Astrocyte (in vitro differentiated cells and primary cell): ENCODE data around the gene TP53RK. TPM values are rescaled to one million over a fixed set of nuclear protein-coding genes. Genes with fewer than 3 reads are reported as not detected.

Source experiments
- DNase-seq: peaks from one replicate; pipeline ENCODE4 v3.0.0-alpha.2; 2010; ENCODE audit warnings: low read depth
- FAIRE-seq: peaks from 2 replicates; lab custom pipeline; 2011; peaks lifted over from hg19 to GRCh38; lab: Jason Lieb, UNC
- H2AFZ ChIP-seq: 2 replicates; pipeline ENCODE4 v1.6.0; 2012; ENCODE audit warnings: low read depth, low read length, inconsistent platforms
- H3K27ac ChIP-seq: 2 replicates; pipeline ENCODE4 v1.5.1; 2011; ENCODE audit warnings: low read depth, low read length, inconsistent platforms
- H3K27me3 ChIP-seq: 2 replicates; pipeline ENCODE4 v1.6.0; 2011; ENCODE audit warnings: low read length, inconsistent platforms; ENCODE audit not compliant: insufficient read depth
- H3K36me3 ChIP-seq: 2 replicates; pipeline ENCODE4 v1.5.1; 2011; ENCODE audit warnings: low read length, inconsistent platforms; ENCODE audit not compliant: insufficient read depth
- H3K4me1 ChIP-seq: 2 replicates; pipeline ENCODE4 v1.5.1; 2011; ENCODE audit warnings: low read length, inconsistent platforms; ENCODE audit not compliant: insufficient read depth
- H3K4me2 ChIP-seq: 2 replicates; pipeline ENCODE4 v1.6.0; 2012; ENCODE audit warnings: low read length, inconsistent platforms
- H3K4me3 ChIP-seq: 2 replicates; pipeline ENCODE4 v1.5.1; 2011; ENCODE audit warnings: low read depth, mild to moderate bottlenecking, low read length, inconsistent platforms; ENCODE audit not compliant: insufficient read depth
- H3K79me2 ChIP-seq: 2 replicates; pipeline ENCODE4 v1.6.0; 2012; ENCODE audit warnings: mild to moderate bottlenecking, low read length, inconsistent platforms; ENCODE audit not compliant: insufficient read depth
- H3K9ac ChIP-seq: 2 replicates; pipeline ENCODE4 v1.6.0; 2012; ENCODE audit warnings: mild to moderate bottlenecking, low read length, inconsistent platforms
- H3K9me3 ChIP-seq: 2 replicates; pipeline ENCODE4 v1.5.1; 2012; ENCODE audit warnings: low read depth, mild to moderate bottlenecking, low read length, inconsistent platforms; ENCODE audit not compliant: insufficient read depth
- H4K20me1 ChIP-seq: 2 replicates; pipeline ENCODE4 v1.6.0; 2012; ENCODE audit warnings: low read length, inconsistent platforms; ENCODE audit not compliant: insufficient read depth
- H3K27ac Mint-ChIP-seq: one replicate; pipeline ENCODE4 v1.8.0; 2021; ENCODE audit warnings: mild to moderate bottlenecking, mixed read lengths; ENCODE audit not compliant: unreplicated experiment
- H3K27me3 Mint-ChIP-seq: one replicate; pipeline ENCODE4 v1.8.0; 2021; ENCODE audit warnings: low read depth, mixed read lengths; ENCODE audit not compliant: unreplicated experiment
- H3K36me3 Mint-ChIP-seq: one replicate; pipeline ENCODE4 v1.8.0; 2021; ENCODE audit warnings: low read depth, mixed read lengths; ENCODE audit not compliant: unreplicated experiment
- H3K4me1 Mint-ChIP-seq: one replicate; pipeline ENCODE4 v1.8.0; 2021; ENCODE audit warnings: low read depth, mixed read lengths; ENCODE audit not compliant: unreplicated experiment
- H3K4me3 Mint-ChIP-seq: one replicate; pipeline ENCODE4 v1.8.0; 2021; ENCODE audit warnings: mild to moderate bottlenecking, moderate library complexity, mixed read lengths; ENCODE audit not compliant: unreplicated experiment
- H3K9me3 Mint-ChIP-seq: one replicate; pipeline ENCODE4 v1.8.0; 2021; ENCODE audit warnings: mild to moderate bottlenecking, mixed read lengths; ENCODE audit not compliant: unreplicated experiment
- CTCF ChIP-seq: IDR thresholded peaks from 2 replicates; pipeline ENCODE4 v1.5.1; 2011; ENCODE audit warnings: low read depth, mild to moderate bottlenecking, inconsistent platforms, low read length, moderate library complexity; ENCODE audit not compliant: insufficient read depth
- EZH2 ChIP-seq: IDR thresholded peaks from 2 replicates; pipeline ENCODE4 v1.6.1; 2012; ENCODE audit warnings: mild to moderate bottlenecking, low read length, inconsistent platforms; ENCODE audit not compliant: insufficient read depth
- total RNA-seq: library from RNA; stranded (reverse); gene quantifications from 2 replicates; pipeline ENCODE4 v1.2.1, GENCODE V29; 2021

The TP53RK gene
- total RNA-seq, 1 donor from 2014 or later = 16.0 TPM

GRCh38 chr20:46652699-46653098 lies 36.5 kb downstream of the TP53RK start:
- Histone ChIP-seq H4K20me1 (no peaks in the 10 kb centered on the region), H2AFZ (no peak overlapping the region), H3K36me3 (no peaks in the 10 kb centered on the region), H3K4me1 (no peaks in the 10 kb centered on the region), H3K4me2 (no peak overlapping the region), H3K27ac (no peak overlapping the region), H3K4me3 (no peak overlapping the region), H3K27me3 (peaks cover 17% of the 10 kb centered on the region), H3K79me2 (no peaks in the 10 kb centered on the region), H3K9ac (no peak overlapping the region), H3K9me3 (no peaks in the 10 kb centered on the region)
- no peak overlapping the region for H3K4me3 Mint-ChIP-seq
- H3K36me3 Mint-ChIP-seq = peaks cover 4% of the 10 kb centered on the region
- TF ChIP-seq EZH2 = no peak
- TF ChIP-seq CTCF = no peak
- peaks cover 8% of the 10 kb centered on the region for H3K9me3 Mint-ChIP-seq
- peak; percentile 3 for DNase-seq
- no peak overlapping the region for H3K27ac Mint-ChIP-seq
- H3K27me3 Mint-ChIP-seq = peaks cover 25% of the 10 kb centered on the region
- no peaks in the 10 kb centered on the region for H3K4me1 Mint-ChIP-seq
- no peak for FAIRE-seq

DNA sequence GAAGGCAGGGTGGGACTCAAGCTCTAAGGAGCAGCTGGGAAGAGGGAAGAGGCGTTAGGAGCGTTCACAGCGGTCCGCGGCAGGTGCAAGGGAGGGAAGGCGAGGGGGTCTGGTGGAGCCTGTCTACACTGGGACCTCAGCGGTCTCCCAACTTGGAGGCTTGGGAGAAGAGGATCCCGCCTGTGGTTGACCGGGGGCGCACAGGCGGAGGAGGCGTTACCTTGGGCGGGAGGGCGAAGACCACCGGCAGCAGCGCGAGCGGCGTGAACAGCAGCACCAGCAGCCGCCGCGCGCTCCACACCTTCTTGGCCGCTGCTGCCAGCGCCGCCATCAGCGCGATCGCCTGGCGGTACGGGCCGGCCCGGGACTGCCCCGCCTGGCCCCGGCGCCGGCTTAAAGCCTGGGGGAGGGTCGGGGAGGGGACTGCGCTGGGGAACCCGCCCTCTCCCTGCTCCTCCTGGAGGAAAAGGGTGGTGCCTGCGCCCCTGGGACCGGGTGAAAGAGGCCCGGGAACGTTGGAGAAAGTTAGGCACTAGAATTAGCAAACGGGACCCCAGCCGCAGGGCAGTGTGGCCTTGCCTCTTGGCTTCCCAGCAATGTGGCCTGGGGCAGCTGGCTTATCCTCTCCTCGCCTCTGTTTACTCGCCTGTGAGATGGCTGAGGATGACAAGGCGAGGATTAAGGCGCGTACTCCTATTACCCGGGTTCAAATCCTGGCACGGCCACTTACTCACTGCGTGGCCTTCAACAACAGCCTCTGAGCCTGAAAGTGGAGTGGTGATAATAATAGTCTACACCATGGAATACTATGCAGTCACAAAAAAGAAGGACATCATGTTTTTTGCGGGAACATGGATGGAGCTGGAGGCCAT lies 37.9 kb downstream of the TP53RK start, which contains the start of gene SLC13A3:
Gene SLC13A3, minus strand, starts transcription at position 369 of the 872 bp plus-strand sequence. Its CDS starts 38 bp downstream, at position 331.
- TF ChIP-seq CTCF = no peak
- peak; percentile 86 for TF ChIP-seq EZH2

More for the DNA sequence above, 37.9 kb downstream of the TP53RK start, which contains the start of gene SLC13A3:
- Mint-ChIP-seq H3K9me3 (peaks cover 2% of the 10 kb centered on the region), H3K27ac (no peak within 1 kb of the TSS), H3K36me3 (no peaks in the 10 kb centered on the region), H3K27me3 (peaks cover 25% of the 10 kb centered on the region), H3K4me3 (peak within 1 kb of the TSS; percentile 43), H3K4me1 (peaks cover 7% of the 10 kb centered on the region)
- Histone ChIP-seq H3K9me3 (no peaks in the 10 kb centered on the region), H3K9ac (no peak within 1 kb of the TSS), H3K4me2 (peak within 1 kb of the TSS; percentile 41), H3K4me1 (no peaks in the 10 kb centered on the region), H3K4me3 (no peak within 1 kb of the TSS), H3K36me3 (no peaks in the 10 kb centered on the region), H3K79me2 (no peaks in the 10 kb centered on the region), H3K27ac (no peak within 1 kb of the TSS), H2AFZ (no peak within 1 kb of the TSS), H3K27me3 (peaks cover 17% of the 10 kb centered on the region), H4K20me1 (no peaks in the 10 kb centered on the region)
- DNase-seq (no peak), FAIRE-seq (no peak)
